GM12892 (cell line): ENCODE measurements around the gene ZBTB9.

ENCODE experiments used
- DNase-seq: peaks from one replicate; pipeline ENCODE4 v3.0.0; 2011; ENCODE audit not compliant: insufficient read length
- FAIRE-seq: peaks from 2 replicates; lab custom pipeline; 2011; peaks lifted over from hg19 to GRCh38; lab: Jason Lieb, UNC
- POLR2A ChIP-seq: IDR thresholded peaks from 2 replicates; pipeline ENCODE4 v1.6.1; 2011; ENCODE audit warnings: low read depth, low read length, control low read depth
- POLR2AphosphoS5 ChIP-seq: IDR thresholded peaks from 2 replicates; pipeline ENCODE4 v1.6.1; 2011; ENCODE audit warnings: low read depth, low read length, control low read depth
- TAF1 ChIP-seq: IDR thresholded peaks from 2 replicates; pipeline ENCODE4 v1.6.1; 2011; ENCODE audit warnings: low read depth, mild to moderate bottlenecking, control low read depth, low read length, borderline replicate concordance

Gene ZBTB9

GRCh38 chr6:33440649-33441309 lies 13.6 kb upstream of the ZBTB9 start:
- TF ChIP-seq POLR2A (no peak), TAF1 (no peak), POLR2AphosphoS5 (no peak)
- no peak for FAIRE-seq

GRCh38 chr6:33441457-33441856 lies 12.9 kb upstream of the ZBTB9 start:
- no peak for FAIRE-seq
- TF ChIP-seq TAF1 = no peak
- no peak for TF ChIP-seq POLR2AphosphoS5
- TF ChIP-seq POLR2A = no peak
- no peak for DNase-seq

More at GRCh38 chr6:33440649-33441309, 13.6 kb upstream of the ZBTB9 start:
- no peak for DNase-seq

DNA sequence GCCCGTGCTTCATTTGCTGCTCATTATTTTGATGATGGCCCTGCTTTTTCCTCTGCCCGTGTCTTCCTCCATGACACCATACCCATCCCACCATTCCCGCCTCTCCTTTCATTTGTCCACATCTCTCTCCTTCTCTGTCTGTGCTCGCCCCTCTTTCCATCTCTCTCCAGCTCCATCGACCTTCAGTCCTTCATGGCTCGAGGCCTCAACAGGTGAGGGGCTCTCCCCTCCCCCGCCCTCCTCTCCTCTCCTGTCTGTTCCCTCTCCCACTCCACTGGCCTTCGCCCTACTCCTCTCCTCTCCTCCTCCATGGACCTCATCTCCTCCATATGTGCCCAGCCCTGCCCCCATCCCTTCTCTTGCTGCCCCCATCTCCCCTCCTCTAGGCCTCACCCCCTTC lies 12.1 kb upstream of the ZBTB9 start:
- TF ChIP-seq POLR2AphosphoS5 (no peak), TAF1 (no peak), POLR2A (no peak)
- no peak for FAIRE-seq

DNA sequence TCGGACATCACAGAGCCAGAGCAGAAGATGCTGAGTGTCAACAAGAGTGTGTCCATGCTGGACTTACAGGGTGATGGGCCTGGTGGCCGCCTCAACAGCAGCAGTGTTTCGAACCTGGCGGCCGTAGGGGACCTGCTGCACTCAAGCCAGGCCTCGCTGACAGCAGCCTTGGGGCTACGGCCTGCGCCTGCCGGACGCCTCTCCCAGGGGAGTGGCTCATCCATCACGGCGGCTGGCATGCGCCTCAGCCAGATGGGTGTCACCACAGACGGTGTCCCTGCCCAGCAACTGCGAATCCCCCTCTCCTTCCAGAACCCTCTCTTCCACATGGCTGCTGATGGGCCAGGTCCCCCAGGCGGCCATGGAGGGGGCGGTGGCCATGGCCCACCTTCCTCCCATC lies 11.4 kb upstream of the ZBTB9 start:
- no peak for FAIRE-seq
- no peak for TF ChIP-seq POLR2A
- no peak for TF ChIP-seq POLR2AphosphoS5
- TF ChIP-seq TAF1 = no peak
- no peak for DNase-seq

More for the DNA sequence above, 12.1 kb upstream of the ZBTB9 start:
- no peak for DNase-seq

- no peak for FAIRE-seq
- TF ChIP-seq POLR2A (no peak), TAF1 (no peak), POLR2AphosphoS5 (no peak)
- no peak for DNase-seq
Observed at GRCh38 chr6:33443619-33444504, 10.5 kb upstream of the ZBTB9 start.

- FAIRE-seq = no peak
- TF ChIP-seq TAF1 (no peak), POLR2A (no peak), POLR2AphosphoS5 (no peak)
- no peak for DNase-seq
Observed at GRCh38 chr6:33445119-33445603, 9.2 kb upstream of the ZBTB9 start.

DNA sequence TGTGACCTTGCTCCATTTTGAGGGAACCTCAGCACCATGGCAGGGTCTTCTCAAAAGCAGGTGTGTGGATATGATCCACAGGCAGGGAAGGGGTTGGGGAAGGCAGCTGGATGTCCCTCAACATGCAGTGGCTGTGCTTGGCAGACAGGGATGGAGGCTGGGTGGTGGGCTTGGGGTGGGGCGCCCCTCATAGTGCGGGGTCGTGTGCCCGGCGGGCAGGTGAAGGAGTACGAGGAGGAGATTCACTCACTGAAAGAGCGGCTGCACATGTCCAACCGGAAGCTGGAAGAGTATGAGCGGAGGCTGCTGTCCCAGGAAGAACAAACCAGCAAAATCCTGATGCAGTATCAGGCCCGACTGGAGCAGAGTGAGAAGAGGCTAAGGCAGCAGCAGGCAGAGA lies 8.0 kb upstream of the ZBTB9 start:
- FAIRE-seq = no peak
- no peak for TF ChIP-seq TAF1
- no peak for TF ChIP-seq POLR2AphosphoS5
- no peak for TF ChIP-seq POLR2A
- no peak for DNase-seq

- DNase-seq = no peak
- TF ChIP-seq POLR2AphosphoS5 = no peak
- no peak for TF ChIP-seq TAF1
- TF ChIP-seq POLR2A = no peak
Observed at GRCh38 chr6:33450434-33450833, 3.9 kb upstream of the ZBTB9 start.

DNA sequence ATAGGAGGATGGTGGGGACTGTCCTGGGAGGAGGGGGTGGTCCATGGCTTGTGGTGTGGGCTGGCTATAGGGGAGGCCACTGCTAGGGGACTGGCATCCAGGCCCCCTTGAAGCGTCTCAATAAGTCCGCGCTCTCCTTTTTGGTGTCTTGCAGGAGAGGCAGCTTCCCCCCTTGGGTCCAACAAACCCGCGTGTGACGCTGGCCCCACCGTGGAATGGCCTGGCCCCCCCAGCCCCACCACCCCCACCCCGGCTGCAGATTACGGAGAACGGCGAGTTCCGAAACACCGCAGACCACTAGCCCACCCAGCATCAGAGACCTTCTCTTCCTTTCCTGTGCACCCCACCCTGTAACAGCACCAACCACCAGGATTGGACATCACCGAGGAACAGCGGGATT lies 2.8 kb upstream of the ZBTB9 start:
- FAIRE-seq (no peak), DNase-seq (no peak)
- no peak for TF ChIP-seq POLR2AphosphoS5
- TF ChIP-seq TAF1 = no peak
- no peak for TF ChIP-seq POLR2A

More at GRCh38 chr6:33450434-33450833, 3.9 kb upstream of the ZBTB9 start:
- FAIRE-seq = no peak

- FAIRE-seq (no peak), DNase-seq (no peak)
Observed at GRCh38 chr6:33452496-33452895, 1.9 kb upstream of the ZBTB9 start.

DNA sequence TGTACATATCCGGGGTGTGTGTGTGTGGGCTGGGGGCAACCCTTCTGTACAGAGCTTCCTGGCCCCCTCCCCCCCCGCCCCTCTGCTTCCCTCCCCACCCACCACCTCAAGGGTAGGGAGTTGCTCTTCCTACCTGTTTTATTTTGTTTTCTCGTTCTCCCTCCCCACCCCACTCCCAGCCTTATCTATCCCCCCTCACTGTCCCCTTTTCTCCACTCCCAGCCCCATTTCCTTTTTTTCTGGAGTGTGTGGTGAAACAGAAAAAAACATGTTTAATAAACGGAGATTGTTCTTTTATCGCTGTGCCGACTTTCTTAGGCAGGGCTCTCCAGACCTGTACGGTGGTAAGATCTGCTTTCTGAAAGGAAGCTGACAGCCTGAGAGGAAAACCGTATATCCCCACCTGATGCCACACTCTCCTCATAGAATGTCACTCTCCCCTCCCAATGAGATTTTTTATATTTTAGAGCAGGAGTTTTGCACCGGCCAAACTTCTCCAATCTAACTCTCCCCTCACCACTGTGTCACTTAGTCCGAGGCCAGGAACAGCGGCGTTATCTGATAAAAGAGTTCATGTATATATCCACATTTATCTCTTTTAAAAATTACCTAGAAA lies 875 bp upstream of the ZBTB9 start:
- no peak for TF ChIP-seq POLR2A
- TF ChIP-seq TAF1 = no peak
- no peak for TF ChIP-seq POLR2AphosphoS5
- no peak for FAIRE-seq
- no peak for DNase-seq

More at GRCh38 chr6:33452496-33452895, 1.9 kb upstream of the ZBTB9 start:
- no peak for TF ChIP-seq POLR2AphosphoS5
